Kidney capillary endothelial cell (primary cell): ENCODE measurements around the gene ZNF276.
"Not testable (repeated sequence)": the region's sequence is repeated elsewhere in the genome, so short reads cannot be mapped to it uniquely, and the experiment has no call there.

Experiments used
- DNase-seq: peaks from one replicate; pipeline ENCODE4 v3.0.0-alpha.2; 2018; ENCODE audit warnings: low spot score

The ZNF276 gene

DNA sequence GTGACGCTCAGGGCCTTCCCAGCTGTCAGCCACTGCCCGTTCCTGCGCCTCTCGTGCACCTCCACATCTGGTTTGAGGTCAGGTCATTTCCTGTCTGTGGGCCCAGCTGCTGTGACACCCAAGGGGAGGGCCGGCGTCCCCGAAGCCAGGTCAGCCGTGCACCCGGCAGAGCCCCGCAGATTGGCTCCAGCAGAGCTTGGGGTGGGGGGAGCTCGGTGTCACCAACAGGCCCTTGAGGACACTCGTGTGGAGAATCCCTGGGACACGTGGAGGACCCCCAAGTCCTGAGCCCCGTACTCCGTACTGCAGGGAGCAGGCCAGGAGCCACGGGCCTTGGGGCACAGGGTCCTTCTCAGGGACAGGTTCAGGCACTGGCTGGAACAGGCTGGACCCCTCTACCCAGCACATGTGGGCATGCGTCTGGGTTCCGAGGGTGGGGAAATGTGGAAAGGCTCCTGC, 24.6 kb upstream of the ZNF276 start:
- no peak for DNase-seq

DNA sequence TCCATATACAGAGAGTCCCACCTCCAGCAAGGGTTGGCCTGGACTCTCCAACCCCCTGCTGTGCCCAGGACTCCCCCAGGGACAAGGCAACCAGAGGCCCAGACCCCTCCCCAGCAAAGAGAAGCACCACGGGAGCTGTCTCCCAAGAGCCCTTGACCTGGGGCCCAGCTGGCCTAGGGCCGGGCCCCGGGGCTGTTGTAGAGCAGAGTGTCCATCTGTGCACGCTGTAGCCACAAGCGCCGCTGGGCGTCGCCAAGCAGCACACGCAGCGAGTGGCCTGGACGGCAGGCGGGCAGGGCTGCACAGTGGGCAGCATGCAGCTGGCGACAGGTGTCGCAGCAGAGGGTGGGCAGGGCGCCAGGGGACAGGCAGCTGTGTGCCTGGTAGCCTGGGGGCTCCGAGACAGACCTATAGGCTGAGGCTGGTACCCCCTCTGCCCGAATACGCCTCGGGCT, 24.1 kb upstream of the ZNF276 start:
- DNase-seq = no peak

DNA sequence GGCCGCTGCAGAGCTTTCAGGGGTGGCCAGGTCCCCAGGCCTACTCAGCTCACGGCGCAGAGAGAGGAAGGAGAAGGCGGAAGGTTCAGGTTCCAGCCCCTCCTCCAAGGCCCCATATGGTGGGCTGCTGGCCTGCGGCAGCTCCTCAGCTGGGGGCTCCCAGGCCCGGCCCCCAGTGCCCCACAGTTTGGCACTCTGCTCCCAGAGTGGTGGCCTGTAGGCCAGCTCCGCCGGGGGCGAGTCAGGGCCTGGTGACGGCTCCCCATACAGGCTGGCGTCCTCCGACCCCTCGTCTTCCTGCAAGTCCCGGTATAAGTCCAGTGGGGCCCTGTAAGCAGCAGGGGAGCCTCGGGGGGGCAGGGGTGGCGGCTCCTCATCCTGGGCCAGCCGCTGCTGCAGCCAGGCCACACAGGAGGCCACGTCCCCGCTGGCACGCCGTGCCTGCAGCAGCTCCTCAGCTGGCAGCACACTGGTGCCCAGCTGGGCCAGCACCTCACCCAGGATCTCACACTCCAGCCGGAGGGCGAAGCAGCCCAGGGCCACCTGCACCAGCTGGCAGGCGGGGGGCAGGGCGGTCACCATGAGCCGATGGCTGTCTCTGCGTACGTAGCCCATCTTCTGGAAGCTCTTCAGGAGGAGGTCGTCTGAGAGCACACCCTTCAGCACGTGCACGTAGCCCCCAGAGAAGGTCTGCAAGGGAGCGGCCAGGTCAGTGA, 23.6 kb upstream of the ZNF276 start:
- DNase-seq = no peak

DNA sequence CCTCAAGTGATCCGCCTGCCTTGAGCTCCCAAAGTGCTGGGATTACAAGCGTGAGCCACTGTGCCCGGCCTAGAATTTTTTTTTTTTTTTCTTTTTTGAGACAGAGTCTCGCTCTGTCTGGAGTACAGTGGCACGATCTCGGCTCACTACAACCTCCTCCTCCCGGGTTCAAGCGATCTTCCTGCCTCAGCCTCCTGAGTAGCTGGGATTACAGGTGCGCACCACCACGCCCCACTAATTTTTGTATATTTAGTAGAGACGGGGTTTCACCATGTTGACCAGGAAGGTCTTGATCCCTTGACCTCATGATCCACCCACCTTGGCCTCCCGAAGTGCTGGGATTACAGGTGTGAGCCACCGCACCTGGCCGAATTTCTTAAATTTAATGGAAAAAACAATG, 22.6 kb upstream of the ZNF276 start:
- not testable (repeated sequence) for DNase-seq

DNA sequence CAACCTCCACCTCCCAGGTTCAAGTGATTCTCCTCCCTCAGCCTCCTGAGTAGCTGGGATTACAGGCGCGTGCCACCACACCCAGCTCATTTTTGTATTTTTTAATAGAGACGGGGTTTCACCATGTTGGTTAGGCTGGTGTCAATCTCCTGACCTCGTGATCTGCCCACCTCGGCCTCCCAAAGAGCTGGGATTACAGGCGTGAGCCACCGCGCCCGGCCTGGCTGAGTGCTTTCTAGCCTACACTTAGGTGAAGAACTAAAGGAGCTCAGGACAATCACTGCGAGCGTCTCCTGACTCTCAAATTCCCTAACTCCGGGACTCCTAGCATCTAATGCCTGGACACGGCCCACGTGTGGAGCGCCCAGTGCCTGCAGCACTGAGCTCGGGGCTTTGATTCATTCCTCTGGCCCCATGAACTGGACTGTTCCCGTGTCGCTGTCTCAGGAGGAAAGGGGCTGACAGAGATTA, 21.7 kb upstream of the ZNF276 start:
- not testable (repeated sequence) for DNase-seq

DNA sequence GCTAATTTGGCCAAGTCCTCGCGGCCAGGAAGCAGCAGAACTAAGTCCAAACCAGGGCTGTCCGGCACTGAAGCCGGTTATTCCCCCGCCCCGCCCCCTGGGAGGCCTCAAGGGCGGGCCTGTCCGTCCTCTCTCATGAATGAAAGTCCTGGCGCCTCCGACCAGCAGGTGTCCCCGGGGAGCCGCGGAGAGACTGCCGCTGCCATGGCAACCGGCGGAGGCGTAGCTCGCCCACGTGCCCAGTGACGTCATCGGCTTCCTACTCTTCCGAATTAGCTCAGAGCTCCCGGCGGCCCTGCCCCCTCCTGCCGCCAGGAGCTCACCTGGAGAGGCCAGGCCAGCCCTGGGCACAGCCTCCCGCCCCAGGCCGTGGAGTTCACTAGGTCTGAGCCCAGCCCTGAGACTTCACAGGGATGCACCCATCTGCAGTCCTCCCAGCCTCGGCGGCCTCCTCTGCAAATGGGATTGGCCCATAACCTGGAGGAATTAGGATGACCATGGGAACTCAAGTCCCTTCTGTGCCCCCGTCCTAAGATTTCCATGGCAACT, 21.2 kb upstream of the ZNF276 start:
- DNase-seq = peak; percentile 97

DNA sequence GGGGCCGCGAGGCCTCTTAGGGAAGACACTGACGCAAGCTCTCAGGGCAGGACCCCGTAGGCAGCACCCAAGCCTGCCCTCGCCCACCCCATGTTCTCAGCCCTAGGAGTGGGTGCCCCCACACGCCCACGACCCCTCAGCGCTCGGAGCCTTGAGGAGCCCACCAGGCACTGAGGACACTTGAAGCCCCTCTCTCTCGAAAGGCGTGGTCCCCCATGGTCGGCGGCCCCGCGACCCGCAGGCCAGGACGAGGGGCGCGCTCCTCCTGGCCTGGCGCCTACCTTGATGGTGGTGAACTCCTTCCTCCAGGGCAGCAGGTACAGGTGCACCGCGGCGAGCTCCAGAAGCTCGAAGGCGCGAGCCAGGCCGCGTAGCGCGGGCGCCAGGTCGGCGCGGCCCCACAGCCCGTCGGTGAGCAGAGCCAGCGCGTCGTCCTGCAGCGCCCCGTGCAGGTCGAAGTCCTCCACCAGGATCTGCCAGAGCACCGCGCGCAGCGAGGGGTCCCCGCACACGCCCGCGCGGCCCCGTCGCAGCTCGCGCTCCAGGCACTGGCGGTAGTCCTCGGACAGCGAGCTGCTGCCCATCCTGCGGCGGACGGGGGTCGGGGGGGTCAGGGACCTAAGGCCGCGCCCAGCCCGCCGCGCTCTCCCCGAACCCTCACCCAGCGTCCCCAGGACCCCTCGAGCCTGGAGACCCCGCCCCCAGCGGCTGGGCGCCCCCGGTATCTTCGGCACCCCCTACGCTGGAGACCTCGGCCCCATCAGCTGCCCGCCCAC, 20.5 kb upstream of the ZNF276 start:
- DNase-seq = peak; percentile 18

DNA sequence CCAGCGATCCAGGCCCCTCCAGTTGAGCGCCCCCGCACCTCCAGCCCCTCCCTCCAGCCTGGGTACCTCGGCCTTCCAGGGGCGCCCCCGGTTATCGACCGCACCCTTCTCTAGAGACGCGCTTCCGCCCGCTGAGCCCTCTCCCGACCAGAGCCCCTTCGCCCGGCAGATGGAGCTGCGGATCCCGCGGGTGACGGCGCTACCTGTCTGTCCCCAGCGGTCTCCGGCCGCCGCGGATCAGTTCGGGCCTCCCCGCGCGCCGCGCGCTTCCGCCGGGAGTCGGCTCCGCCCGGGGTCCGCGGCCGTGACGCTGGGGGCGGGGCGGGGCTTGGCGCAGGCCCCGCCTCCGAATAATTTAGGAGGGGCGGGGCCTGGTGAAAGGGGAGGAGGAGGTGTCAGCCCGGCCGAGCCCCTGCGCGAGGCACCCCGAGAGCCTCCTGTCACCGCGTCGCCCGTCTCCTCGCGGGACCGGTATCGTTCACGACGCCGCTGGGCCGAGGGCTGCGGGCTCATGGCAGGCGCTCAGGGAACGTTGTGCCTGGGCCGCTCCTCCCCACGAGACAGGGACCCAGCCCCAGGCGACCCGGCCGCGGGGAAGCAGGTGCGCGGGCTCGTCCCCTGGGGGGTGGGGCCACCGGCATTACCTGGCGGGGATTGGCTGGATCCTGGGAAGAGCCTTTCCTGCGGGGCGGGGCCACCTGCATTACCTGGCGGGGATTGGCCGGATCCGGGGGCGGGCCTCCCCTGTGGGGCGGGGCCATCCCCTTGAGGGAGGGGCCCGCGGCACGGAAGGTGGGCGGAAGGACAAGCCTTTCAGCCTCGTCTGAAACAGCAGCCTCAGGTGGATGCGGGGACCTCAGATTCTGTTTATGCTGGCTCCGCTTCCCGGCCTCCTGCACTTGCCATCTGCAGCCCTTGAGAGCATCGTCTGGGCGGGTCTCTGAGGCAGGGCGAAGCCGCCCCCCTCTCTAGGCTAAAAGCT, 19.6 kb upstream of the ZNF276 start, which contains the start of gene SPATA2L:
Gene SPATA2L (minus strand): TSS at position 281 of the 982 bp plus-strand sequence. CDS start 473 bp downstream, outside the sequence.
- peak; percentile 57 for DNase-seq

DNA sequence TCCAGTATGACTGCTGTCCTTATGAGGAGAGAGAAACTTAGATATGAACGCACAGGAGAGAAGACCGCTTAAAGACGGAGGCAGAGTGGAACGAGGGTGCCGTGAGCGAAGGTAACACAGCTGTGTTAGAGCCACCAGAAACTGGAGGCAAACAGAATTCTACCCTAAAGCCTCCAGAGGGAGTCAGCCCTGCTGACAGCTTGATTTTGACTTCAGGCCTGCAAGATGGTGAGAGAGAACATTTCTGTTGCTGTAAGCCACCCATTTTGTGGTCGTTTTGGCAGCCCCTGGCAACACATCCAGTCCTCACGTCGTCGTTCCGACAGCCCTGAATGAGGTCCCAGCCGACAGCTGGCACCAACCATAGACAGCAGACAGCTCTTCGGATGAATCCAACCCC, 17.1 kb upstream of the ZNF276 start:
- no peak for DNase-seq

DNA sequence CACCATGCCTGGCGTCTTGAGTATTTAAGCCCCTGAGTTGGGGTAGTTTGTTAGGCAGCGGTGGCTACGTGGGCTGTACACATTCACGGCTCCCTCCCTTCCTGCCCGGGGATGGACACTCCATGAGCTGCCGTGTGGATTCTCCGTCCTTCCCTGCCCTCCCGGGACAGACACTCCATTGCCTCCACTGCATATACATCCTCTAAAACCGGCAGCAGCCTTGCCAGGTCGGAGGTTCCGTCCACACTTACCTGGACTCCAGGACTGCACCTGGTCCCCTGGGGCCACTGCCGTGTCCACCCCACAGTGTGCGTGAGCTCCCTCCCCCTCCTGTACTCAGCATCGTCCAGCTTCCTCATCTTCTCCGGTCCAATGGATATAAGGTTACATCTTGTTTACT, 16.3 kb upstream of the ZNF276 start:
- DNase-seq = no peak

DNA sequence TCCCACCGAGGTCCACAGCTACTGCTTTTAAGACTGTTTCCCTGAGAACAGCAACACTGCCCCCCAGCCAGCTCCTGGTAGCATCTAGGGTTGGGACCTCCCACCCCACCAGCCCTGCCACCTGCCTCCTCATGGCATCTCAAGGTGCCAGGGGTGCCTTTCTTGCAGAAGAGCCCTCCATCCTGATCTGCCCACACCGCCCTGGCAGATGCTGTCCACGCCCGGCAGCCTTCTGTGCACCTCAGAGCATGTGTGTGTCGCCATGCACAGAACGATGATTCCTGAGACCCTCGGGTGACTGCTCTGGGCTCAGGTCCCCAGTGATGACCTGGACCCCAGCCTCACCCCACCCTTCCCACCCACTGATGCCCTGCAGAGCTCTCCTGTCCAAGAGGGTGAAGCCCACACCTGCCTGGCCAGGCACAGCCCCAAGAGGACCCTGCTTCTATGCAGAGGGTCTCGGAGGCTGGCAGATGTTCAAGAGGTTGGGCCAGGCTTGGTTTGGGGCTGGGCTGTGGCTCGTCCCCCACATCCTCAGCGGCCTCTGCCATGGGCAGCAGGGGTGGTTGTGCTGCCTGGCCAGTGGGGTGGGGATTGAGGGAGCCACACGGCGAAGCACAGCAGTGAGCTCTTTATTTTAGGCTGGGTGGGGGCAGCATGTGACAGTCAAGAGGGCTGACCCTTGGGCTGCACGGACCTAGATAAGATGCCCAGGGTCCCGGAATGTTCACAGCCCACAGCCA, 14.6 kb upstream of the ZNF276 start:
- no peak for DNase-seq

DNA sequence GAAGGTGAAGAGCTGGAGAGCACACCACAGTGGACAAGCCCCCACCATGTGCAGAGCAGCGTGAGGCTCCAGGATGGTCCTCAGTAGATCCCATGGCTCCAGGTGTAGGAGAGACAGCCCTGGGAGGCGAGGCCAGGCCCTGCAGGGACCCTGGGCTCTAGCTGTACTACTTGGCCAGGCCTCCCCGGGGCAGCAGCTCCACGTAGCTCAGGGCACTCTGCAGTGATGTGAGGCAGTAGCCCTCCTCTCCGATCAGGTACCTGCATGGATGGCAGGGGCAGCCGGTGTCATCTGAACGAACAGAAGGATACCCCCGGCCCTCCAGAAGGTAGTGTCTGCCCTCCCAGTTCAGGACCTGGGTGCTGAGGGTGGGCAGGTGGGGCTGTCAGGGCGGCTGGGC, 13.6 kb upstream of the ZNF276 start:
- no peak for DNase-seq

DNA sequence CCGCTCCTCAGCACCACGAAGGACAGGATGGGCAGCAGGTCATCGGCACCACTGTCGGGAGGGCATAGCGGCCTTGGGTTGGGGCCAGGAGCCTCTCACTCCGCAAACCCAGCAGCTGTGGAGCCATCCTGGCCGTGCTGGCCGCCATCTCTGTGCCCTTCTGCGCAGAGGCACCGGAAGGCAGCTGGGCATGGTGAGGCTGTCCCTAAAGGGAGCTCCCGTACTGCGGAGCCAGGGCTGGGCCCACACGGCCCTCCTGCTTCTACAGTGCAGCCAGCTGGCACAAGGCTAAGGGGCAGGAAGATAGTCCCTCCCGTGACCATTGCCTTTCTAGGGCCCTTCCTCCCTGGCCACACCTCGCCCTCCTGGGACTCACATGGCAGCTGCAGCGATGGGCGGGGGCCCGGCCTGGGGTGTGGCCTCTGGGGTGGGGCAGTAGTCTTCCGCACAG, 12.8 kb upstream of the ZNF276 start:
- DNase-seq = no peak

DNA sequence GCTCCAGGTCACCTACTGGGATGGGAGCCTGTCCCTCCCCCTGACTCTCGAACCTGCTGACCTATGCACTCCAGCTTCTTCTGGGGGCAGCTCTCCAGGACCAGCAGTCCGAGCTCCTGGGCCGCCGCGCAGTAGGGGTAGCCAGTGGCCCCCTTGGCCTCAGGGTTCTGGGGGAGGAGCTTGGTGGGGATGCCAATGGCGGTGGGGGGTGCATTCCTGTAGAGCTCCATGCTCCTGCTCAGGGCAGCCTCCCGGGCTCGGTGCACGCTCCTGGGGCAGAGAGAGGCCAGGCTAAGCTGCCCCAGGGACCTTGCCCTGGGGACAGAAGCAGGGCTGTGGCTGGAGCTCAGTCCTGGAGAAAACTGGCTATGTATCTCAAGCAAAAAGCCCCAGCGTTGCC, 12.2 kb upstream of the ZNF276 start:
- DNase-seq = no peak

DNA sequence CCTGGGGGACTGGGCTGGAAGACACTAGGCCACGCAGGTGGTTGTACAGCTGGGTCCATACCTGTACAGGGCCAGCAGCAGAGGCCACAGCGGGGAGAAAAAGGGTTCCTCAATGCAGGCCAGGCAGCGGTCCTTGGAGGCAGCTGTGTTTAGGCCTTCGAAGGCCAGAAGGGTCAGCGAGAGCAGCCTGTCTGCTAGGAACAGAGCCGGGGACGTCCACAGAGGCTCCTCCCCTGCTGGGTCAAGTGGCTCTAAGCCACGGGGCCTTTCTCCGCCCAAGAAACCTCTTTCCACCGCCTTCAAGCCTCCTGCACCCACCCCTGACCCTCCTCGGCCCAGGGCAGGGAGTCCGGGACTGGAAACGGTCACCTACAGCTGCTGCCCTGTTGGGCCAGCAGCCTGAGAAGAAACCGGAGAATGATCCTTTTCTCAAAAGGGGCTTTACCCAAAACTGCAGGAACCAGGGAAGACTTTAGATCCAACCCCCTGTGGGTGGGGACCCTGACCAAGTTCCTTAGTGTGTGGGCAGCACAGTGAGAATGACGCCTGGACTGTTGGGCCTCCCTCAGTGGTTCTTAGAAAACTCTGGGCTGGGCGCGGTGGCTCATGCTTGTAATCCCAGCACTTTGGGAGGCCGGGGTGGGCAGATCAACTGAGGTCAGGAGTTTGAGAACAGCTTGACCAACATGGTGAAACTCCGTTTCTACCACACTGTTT, 11.5 kb upstream of the ZNF276 start:
- no peak for DNase-seq

DNA sequence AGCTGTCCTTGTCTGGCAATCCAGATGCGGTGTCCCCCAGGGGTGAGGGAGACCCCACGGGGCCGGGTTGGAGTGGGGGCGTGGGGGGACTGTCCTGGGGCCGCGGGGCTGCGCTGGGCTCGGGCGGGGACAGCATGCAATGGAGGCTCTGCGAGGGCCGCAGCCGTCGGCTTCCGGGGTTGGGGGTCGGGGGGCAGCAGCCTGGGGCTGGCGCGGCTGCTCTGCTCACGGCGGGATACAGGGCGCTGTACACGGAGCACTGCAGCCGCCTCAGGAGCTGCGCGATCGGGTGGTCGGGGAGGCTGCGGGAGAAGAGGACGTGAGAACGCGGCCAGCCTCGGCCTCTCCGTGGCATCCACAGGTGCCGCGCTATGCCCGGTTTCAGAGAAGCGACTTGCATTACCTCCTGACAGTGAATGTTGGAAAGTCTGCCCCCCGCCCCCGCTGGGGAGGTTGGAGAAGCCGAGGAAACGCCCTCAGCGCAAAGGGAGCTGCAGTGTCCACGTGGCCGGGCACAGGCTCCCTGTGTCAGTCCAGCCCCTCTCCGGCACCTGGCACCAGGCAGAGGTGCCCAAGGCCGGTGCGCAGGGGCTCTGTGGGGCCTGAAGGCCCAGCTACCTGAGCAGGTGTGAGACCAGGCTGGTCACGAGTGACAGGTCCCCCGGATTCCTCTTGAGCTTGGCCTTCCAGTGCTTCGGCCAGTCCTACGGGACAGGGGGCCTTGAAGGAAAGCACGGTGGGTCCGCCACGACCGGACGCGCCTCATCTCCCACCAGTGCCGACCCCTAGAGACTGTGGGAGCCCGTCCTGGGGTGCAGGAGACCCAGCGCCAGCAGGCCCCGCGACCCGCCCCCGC, 10.4 kb upstream of the ZNF276 start:
- no peak for DNase-seq

DNA sequence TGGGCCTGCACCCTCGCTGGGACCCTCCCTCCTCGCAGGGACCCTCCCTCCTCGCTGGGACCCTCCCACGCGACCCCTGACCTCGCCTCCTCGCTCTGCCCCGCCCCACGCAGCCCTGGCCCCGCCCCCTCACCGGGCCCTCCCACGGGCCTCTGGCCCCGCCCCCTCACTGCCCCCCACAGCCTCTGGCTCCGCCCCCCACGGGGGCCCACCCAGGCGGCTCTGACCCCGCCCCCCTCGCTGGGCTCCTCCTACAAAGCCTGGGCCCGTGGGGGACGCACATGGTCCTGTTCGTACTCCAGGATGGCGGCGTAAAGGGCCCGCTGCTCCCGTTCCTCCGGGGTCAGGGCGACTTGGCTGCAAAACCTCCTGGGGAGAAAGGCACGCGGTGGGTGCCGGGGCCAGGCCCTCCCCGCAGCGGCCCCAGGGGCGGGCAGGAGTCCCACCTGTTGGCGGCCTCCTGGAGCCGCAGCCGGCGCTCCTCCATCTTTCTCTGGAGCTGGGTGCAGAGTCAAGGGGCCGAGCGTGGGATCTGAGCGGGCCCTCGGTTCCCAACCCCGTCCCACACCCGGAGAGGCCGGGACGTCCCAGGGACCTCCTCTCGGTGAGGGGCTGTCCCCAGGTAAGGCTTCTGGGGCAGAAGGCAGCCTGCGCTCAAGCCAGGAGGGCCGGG, 9.6 kb upstream of the ZNF276 start:
- peak; percentile 65 for DNase-seq

DNA sequence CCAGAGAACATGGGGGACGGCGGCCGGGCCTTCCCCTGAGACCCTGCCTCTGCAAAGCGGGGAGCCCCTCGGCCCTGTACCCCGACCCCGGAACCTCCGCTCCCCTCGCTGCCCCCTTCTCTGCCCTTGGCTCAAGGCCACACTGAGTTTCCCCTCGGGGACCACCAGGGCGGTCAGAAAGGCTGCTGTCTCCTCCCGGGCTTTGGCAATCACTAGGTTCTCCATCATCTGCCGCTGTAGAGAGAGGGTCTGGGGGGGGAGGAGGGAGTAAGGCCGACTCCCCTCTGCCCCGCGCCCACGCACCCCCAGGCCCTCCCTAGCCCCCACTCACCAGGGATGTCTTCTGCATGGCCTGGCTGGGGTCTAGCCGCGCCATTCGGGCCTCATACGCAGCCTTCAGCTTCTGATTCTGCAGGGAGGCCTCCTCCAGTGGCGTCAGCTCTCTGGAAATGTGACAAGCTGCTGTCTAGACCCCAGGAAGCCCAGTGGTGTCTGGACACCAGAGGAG, 9.0 kb upstream of the ZNF276 start:
- DNase-seq = peak; percentile 48
